ENCODE data around the gene SRP14.

The SRP14 gene

DNA sequence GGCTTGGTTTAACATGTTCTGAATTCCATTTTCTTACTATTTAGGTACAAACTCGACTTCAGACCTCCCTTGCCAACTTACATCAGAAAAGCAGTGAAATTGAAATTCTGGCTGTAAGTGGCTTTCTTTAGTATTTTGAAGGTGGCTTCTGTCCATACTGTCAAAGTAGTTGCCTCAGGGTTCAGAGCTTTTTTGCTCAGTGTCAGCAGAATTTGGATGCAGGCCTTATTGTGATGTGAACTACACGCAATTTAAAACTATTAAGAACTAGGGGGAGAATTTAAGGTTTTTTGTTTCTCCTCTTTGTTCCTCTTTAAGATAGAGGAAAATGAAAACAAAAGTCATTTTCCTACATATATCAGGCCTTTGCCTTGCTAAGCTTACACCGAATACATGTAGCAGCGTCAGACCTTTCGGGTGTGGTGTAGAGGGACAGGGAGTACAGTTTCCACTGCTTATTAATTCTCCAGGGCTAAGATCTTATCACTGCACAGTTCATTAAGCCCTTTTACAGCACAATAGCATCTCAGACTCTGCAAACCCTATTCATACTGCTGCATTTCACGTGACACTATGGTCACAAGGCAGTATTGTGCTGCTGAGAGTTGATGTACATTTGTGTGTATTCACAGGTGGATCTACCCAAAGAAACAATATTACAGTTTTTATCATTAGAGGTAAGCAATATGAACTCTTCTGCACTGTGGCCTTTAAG, 6.7 kb downstream of the SRP14 start:
- TF ChIP-seq, protein P1, sequence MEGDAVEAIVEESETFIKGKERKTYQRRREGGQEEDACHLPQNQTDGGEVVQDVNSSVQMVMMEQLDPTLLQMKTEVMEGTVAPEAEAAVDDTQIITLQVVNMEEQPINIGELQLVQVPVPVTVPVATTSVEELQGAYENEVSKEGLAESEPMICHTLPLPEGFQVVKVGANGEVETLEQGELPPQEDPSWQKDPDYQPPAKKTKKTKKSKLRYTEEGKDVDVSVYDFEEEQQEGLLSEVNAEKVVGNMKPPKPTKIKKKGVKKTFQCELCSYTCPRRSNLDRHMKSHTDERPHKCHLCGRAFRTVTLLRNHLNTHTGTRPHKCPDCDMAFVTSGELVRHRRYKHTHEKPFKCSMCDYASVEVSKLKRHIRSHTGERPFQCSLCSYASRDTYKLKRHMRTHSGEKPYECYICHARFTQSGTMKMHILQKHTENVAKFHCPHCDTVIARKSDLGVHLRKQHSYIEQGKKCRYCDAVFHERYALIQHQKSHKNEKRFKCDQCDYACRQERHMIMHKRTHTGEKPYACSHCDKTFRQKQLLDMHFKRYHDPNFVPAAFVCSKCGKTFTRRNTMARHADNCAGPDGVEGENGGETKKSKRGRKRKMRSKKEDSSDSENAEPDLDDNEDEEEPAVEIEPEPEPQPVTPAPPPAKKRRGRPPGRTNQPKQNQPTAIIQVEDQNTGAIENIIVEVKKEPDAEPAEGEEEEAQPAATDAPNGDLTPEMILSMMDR (conservative IDR thresholded peaks at IDR 0.05; ENCODE audit: low read length): no peak
- TF ChIP-seq EZH2phosphoT487 (IDR thresholded peaks at IDR 0.05; ENCODE audit: borderline replicate concordance): no peak
- H3K4me2 ChIP-seq (ENCODE audit: low read depth, low read length, poor library complexity, severe bottlenecking): no peak overlapping the region
- peaks cover 13% of the 10 kb centered on the region for H3K79me2 ChIP-seq (ENCODE audit: insufficient read depth, low read length)
- peaks cover 13% of the 10 kb centered on the region for H4K20me1 ChIP-seq (ENCODE audit: insufficient read depth, low read length, poor library complexity, severe bottlenecking)
- H3K9me2 ChIP-seq (replicated peaks; ENCODE audit: low read depth, low read length): no peaks in the 10 kb centered on the region
- H3K36me3 ChIP-seq (ENCODE audit: insufficient read depth, low read length): peaks cover 71% of the 10 kb centered on the region
- H3K9me3 ChIP-seq (ENCODE audit: insufficient read depth, low read depth, low read length): no peaks in the 10 kb centered on the region
- no peak overlapping the region for H3K9ac ChIP-seq (ENCODE audit: low read depth, low read length, poor library complexity, severe bottlenecking)
- peaks cover 7% of the 10 kb centered on the region for H3K4me1 ChIP-seq (ENCODE audit: insufficient read depth, low read length, poor library complexity, severe bottlenecking)
- no peak overlapping the region for H3K4me3 ChIP-seq (ENCODE audit: low read length, poor library complexity, severe bottlenecking)
- H3K27me3 ChIP-seq (ENCODE audit: insufficient read depth, low read length, poor library complexity, severe bottlenecking): no peaks in the 10 kb centered on the region
- H2AFZ ChIP-seq (ENCODE audit: low read length): no peak overlapping the region
- H3F3A ChIP-seq (ENCODE audit: low read depth): no peaks in the 10 kb centered on the region

DNA sequence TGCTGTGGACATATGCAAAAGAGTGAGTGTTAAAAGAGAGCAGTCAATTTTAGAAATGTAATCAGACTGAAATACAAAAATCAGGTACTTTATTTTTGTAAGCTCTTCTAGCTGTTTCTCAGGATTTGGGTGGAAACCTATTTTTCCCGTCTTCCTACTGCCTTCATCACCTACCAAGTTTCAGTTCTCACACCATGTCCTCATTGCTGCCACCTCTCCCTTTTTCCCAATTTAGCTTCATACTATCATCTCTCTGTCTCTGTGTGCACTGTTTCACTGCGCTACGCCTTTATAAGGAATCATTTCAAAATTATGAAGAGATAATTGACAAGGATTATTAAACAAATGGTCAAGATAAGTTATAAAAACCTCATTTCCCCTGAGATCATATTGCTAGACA, 7.7 kb downstream of the SRP14 start:
- Histone ChIP-seq H3K9me3 (ENCODE audit: insufficient read depth, low read depth, low read length) (no peaks in the 10 kb centered on the region), H4K20me1 (ENCODE audit: insufficient read depth, low read length, poor library complexity, severe bottlenecking) (peaks cover 3% of the 10 kb centered on the region)

DNA sequence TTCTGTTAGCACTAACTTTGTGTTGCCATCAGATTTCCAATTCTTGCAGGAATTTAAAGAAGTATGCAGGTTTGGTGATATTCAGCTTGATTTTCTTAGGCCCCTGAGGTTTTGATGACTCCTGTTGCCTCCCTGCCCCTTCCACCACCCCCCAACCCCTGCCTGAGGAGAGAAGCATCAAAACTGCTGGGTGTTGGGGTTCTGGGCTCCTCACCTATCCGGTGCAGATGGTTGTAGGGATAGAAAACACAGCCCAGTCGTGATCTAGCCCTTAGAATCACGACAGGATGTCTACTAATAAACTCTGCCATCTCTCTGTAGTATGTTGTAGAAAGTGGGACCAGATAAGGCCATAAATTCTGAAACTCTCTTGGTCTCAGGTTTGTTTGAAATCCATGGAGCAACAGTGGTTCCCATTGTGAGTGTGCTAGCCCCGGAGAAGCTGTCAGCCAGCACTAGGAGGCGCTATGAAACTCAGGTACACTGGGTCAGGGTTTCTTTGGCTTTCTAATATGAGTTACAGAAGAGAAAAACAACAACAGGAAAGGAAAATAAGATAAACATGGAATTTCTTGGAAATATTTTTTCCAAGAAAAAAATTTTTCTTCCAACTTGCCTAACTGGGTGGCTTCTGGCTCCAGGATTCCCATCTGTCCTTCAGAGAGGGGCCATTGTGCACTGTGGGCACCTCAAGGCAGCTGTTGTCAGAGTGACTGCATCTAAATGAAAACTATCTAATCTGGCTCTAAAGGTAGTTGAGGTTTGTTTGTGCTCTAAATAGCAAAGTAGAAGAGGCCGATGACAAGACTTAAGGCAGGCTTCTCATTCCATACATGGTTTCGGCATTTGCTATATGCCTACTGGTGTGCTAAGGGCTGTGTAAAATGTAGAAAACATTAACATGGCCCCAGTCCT, 8.7 kb downstream of the SRP14 start:
- H3K4me1 ChIP-seq (ENCODE audit: insufficient read depth, low read length, poor library complexity, severe bottlenecking): no peaks in the 10 kb centered on the region
- no peaks in the 10 kb centered on the region for H4K20me1 ChIP-seq (ENCODE audit: insufficient read depth, low read length, poor library complexity, severe bottlenecking)
- no peak overlapping the region for H2AFZ ChIP-seq (ENCODE audit: low read length)
- no peaks in the 10 kb centered on the region for H3K9me2 ChIP-seq (replicated peaks; ENCODE audit: low read depth, low read length)
- H3K9ac ChIP-seq (ENCODE audit: low read depth, low read length, poor library complexity, severe bottlenecking): no peak overlapping the region
- no peaks in the 10 kb centered on the region for H3K9me3 ChIP-seq (ENCODE audit: insufficient read depth, low read depth, low read length)
- no peaks in the 10 kb centered on the region for H3F3A ChIP-seq (ENCODE audit: low read depth)
- no peaks in the 10 kb centered on the region for H3K79me2 ChIP-seq (ENCODE audit: insufficient read depth, low read length)
- no peak overlapping the region for H3K4me2 ChIP-seq (ENCODE audit: low read depth, low read length, poor library complexity, severe bottlenecking)
- TF ChIP-seq EZH2phosphoT487 (IDR thresholded peaks at IDR 0.05; ENCODE audit: borderline replicate concordance): no peak
- TF ChIP-seq, protein P1 (conservative IDR thresholded peaks at IDR 0.05; ENCODE audit: low read length): peak; percentile 86
- no peak overlapping the region for H3K4me3 ChIP-seq (ENCODE audit: low read length, poor library complexity, severe bottlenecking)
- no peaks in the 10 kb centered on the region for H3K27me3 ChIP-seq (ENCODE audit: insufficient read depth, low read length, poor library complexity, severe bottlenecking)
- H3K36me3 ChIP-seq (ENCODE audit: insufficient read depth, low read length): peaks cover 60% of the 10 kb centered on the region

More for the DNA sequence above, 7.7 kb downstream of the SRP14 start:
- H3K9ac ChIP-seq (ENCODE audit: low read depth, low read length, poor library complexity, severe bottlenecking): no peak overlapping the region
- H3K36me3 ChIP-seq (ENCODE audit: insufficient read depth, low read length): peaks cover 68% of the 10 kb centered on the region
- H3K79me2 ChIP-seq (ENCODE audit: insufficient read depth, low read length): peaks cover 3% of the 10 kb centered on the region; the same call in 1 of the 2 replicates
- TF ChIP-seq, protein P1 (conservative IDR thresholded peaks at IDR 0.05; ENCODE audit: low read length): no peak
- TF ChIP-seq EZH2phosphoT487 (IDR thresholded peaks at IDR 0.05; ENCODE audit: borderline replicate concordance): no peak
- H3K4me3 ChIP-seq (ENCODE audit: low read length, poor library complexity, severe bottlenecking): no peak overlapping the region
- no peaks in the 10 kb centered on the region for H3F3A ChIP-seq (ENCODE audit: low read depth)
- no peaks in the 10 kb centered on the region for H3K27me3 ChIP-seq (ENCODE audit: insufficient read depth, low read length, poor library complexity, severe bottlenecking)
- H3K4me2 ChIP-seq (ENCODE audit: low read depth, low read length, poor library complexity, severe bottlenecking): no peak overlapping the region
- H3K9me2 ChIP-seq (replicated peaks; ENCODE audit: low read depth, low read length): no peaks in the 10 kb centered on the region
- H3K4me1 ChIP-seq (ENCODE audit: insufficient read depth, low read length, poor library complexity, severe bottlenecking): no peaks in the 10 kb centered on the region
- no peak overlapping the region for H2AFZ ChIP-seq (ENCODE audit: low read length)
